HG03060 (cell line): ENCODE measurements around the gene MT1H.
"Not testable (repeated sequence)": the region's sequence is repeated elsewhere in the genome, so short reads cannot be mapped to it uniquely, and the experiment has no call there.

ENCODE experiments used
- ATAC-seq: cut with Tn5 transposase; IDR thresholded peaks from one replicate; pipeline ENCODE4 v1.9.1; 2021; ENCODE audit warnings: low read depth, moderate number of reproducible peaks; ENCODE audit not compliant: unreplicated experiment

The MT1H gene

GRCh38 chr16:56662357-56663354 is 7.0 kb upstream of the MT1H start:
- ATAC-seq = no peak

GRCh38 chr16:56664506-56664905 is 5.1 kb upstream of the MT1H start:
- no peak for ATAC-seq

- not testable (repeated sequence) for ATAC-seq
These were observed 4.0 kb upstream of the MT1H start for GRCh38 chr16:56665286-56666261.

GRCh38 chr16:56667581-56668571 is 1.7 kb upstream of the MT1H start, which contains the start of gene MT1G:
Gene MT1G, minus strand, starts transcription at chr16:56668065. Its CDS starts 72 bp downstream, at chr16:56667993.
- no peak for ATAC-seq

GRCh38 chr16:56669840-56670619 is 416 bp downstream of the MT1H start:
- no peak for ATAC-seq

DNA sequence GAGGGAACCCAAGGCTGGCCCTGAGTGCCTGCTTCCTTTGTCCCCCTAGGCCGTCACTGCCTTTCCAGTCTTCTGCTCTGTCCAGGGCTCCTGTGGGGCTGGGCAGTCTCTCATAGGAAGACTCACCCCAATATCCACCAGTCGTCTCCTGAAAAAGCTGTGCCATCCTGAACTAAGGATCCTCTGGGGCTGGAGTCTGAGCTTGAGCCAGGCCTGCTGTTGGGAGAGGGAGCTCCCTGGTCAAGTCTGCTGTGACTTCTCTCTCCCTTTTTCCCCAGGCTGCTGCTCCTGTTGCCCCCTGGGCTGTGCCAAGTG is 963 bp downstream of the MT1H start:
- no peak for ATAC-seq

DNA sequence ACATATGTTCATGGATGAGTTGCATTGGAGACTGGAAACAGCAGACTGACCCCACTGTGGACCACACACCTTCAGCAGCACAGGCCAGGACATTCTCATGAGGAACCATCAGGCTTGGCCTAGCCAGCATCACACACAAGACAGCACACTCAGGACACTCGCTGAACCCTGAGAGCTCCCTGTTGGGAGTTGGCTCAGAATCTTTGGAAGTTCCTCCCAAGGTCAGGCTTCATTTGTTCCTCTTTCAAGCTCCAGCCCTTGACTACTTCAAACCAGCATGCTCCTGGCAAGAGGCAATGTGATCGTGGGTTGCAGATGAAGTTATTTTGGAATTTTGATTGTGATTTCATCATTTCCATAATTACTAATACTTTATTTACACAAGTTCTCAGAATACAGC is 2.1 kb downstream of the MT1H start:
- ATAC-seq = not testable (repeated sequence)

GRCh38 chr16:56672171-56672570 is 2.6 kb downstream of the MT1H start:
- ATAC-seq = not testable (repeated sequence)

- ATAC-seq = no peak
These were observed 3.3 kb downstream of the MT1H start for GRCh38 chr16:56672761-56673536.

DNA sequence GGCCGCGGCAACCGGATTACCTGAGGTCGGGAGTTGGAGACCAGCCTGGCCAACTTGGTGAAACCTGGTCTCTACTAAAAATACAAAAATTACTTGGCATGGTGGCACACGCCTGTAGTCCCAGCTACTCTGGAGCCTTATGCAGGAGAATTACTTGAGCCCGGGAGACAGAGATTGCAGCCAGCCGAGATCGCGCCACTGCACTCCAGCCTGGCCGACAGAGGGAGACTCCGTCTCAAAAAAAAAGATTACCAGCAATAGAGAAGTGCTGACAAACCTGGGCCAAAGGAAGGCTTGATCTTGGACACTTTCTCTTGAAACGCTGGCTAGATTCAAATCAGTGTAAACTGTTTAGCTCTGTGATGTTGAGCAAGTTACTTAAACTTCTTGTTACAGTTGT is 4.3 kb downstream of the MT1H start:
- no peak for ATAC-seq

DNA sequence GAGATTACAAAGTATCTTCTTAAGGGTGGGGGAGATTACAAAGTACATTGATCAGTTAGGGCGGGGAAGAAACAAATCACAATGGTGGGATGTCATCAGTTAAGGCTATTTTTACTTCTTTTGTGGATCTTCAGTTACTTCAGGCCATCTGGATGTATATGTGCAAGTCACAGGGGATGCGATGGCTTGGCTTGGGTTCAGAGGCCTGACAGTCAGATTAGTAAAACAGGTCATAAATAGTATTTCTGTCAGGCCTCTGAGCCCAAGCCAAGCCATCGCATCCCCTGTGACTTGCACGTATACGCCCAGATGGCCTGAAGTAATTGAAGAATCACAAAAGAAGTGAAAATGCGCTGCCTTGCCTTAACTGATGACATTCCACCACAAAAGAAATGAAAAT is 5.0 kb downstream of the MT1H start:
- not testable (repeated sequence) for ATAC-seq

DNA sequence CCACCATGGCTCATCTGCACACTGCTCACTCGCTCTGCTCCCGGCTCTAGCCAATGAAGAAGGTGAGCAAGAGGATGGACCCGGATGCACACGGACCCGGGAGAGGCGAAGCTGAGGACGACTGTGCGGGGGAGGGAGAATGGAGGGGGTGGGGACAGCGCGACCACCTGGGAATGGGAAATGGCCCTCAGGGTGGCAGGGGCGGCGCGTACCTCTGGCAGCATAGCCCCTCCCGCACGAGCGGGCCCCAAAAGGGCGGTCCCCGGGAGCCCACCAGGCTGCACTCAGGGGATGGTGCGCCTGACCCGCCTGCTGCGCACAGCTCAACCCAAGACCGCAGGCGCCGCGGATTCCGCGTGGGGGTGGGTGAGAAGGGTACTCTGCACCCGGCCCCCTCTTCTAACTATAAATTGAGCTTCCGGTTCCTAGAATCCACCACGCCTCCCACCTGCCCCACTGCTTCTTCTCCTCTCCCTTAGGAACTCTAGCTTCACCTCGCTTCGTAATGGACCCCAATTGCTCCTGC is 6.1 kb downstream of the MT1H start:
- ATAC-seq = no peak

GRCh38 chr16:56677474-56677873 is 7.9 kb downstream of the MT1H start:
- no peak for ATAC-seq

DNA sequence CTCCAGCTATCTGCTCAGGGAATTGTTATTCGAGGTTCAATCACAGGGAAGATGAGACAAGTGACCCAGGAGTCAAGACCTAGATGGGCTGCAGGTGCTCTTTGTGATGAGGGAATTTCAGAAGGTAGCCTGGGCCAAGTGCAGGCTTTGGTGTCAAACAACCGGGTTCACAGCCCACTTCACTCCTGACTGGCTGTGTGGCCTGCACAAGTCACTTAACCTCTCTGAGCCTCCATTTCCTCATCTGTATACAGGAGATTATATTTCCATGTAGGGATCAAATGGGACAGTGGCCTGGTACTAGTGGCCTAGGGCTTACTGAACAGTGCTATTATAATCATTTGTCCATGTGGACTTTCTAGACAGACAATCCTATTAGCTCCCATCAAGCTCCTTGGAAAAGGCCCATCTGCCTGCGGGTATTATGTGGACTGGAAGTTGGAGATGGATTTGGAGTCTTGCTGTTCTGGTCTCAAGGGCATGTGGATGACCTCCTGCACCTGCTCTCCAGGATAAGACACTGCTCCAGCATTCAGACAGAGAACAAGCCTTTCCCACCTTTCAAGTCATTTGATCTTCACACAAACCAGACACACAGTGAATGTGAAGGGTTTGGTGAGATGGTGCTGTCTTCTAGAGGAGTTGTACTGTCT is 9.6 kb downstream of the MT1H start:
- ATAC-seq = no peak

DNA sequence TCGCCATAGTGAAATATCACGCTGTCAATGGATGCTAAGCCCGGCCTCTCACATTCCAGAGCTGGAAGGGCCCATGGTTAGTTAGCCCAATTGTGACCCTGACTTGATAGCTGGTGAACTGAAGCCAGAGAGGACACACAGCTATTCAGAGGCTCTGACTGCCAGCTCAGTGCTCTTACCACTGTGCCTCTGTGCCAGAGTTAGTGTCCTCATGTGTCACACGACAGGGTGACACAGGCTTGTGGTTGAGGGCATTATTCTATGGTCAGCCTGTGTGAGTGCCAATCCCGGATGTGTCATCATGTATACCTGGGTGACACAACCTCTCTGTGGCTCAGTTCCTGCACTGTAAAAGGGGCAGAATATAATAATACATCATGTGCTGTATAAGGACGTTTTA is 10.2 kb downstream of the MT1H start:
- ATAC-seq = no peak

DNA sequence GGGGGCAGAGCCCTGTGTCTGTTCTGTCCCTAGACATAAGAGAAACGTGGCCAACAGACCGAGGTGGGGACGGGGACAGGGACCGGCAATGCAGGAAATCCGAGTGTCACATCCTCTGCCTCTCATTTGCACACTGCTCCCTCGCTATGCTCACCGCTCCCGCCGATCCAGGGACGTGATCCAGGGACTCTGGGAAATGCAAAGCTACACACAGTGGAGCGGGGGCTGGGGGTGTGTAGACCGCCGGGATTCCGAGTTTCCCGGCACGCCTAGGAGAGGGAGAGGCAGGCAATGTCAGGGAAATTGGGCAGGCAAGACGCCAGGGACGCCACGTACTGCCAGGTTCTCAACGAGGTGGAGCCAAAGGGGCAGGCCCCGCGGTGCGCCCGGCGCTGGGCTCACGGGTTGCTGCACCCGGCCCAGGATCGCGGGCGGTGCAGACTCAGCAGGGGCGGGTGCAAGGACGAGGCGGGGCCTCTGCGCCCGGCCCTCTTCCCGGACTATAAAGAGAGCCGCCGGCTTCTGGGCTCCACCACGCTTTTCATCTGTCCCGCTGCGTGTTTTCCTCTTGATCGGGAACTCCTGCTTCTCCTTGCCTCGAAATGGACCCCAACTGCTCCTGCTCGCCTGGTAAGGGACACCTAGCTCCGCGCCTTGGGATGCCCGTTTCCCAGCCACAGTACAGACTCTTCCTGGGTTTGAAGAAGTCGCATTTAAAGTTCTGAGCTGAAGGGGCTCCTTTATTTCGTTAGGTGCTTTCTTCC is 12.5 kb downstream of the MT1H start, which contains the start of gene MT1X:
Gene MT1X, plus strand, starts transcription at position 532 of the 764 bp plus-strand sequence. Its CDS starts 71 bp downstream, at position 603.
- peak; percentile 50 for ATAC-seq
